Lung (tissue), 12 donors: ENCODE results near the gene ACP1. TPM values are rescaled to one million over a fixed set of nuclear protein-coding genes. Genes with fewer than 3 reads are reported as not detected.

ENCODE experiments used
- ATAC-seq: fragments of 200-7000 bp; cut with Tn5 transposase; one replicate; pipeline ENCODE4 v1.9.1; 2020; ENCODE audit warnings: moderate number of reproducible peaks; ENCODE audit not compliant: insufficient read depth, low FRiP score
- DNase-seq, 3 donors: peaks; one replicate each; pipeline ENCODE4 v3.0.0-alpha.2; 2013 to 2017
- H3K27ac ChIP-seq, 2 donors: one replicate each; pipeline ENCODE4 v1.5.1; 2013; ENCODE audit warnings: mild to moderate bottlenecking in 2 of 2, moderate library complexity in 2 of 2, control low read depth in 1 of 2, inconsistent platforms in 1 of 2, low read depth in 1 of 2, low read length in 1 of 2
- H3K27me3 ChIP-seq, 3 donors: one replicate each; pipeline ENCODE4 v1.5.1; 2013; ENCODE audit warnings: low read length in 2 of 3; ENCODE audit not compliant: control insufficient read depth in 3 of 3, insufficient read depth in 3 of 3
- H3K36me3 ChIP-seq, 4 donors: one replicate each; pipeline ENCODE4 v1.5.1; 2013; ENCODE audit warnings: low read length in 4 of 4, mild to moderate bottlenecking in 1 of 4, moderate library complexity in 1 of 4; ENCODE audit not compliant: control insufficient read depth in 4 of 4, insufficient read depth in 4 of 4
- H3K4me1 ChIP-seq, 5 donors: one replicate each; pipeline ENCODE4 v1.5.1; 2013; ENCODE audit warnings: low read length in 5 of 5, mild to moderate bottlenecking in 2 of 5, moderate library complexity in 1 of 5; ENCODE audit not compliant: control insufficient read depth in 5 of 5, insufficient read depth in 5 of 5
- H3K4me3 ChIP-seq: one replicate; pipeline ENCODE4 v1.5.1; 2013; ENCODE audit warnings: mild to moderate bottlenecking, control low read depth, moderate library complexity
- H3K9ac ChIP-seq, 2 donors: one replicate each; pipeline ENCODE4 v1.5.1; 2013; ENCODE audit warnings: low read length in 2 of 2, control low read depth in 1 of 2; ENCODE audit not compliant: insufficient read depth in 1 of 2
- H3K9me3 ChIP-seq, 4 donors: one replicate each; pipeline ENCODE4 v1.5.1; 2013; ENCODE audit warnings: low read length in 3 of 4, mild to moderate bottlenecking in 1 of 4, moderate library complexity in 1 of 4; ENCODE audit not compliant: control insufficient read depth in 4 of 4, insufficient read depth in 3 of 4
- WGBS, 2 donors: extraction: QIAGEN DNeasy Blood & Tissue Kit; methylation state at CpG; one replicate each; pipeline ENCODE4 v1.1.7; 2013; 5-methylcytosine and 5-hydroxymethylcytosine counted together
- polyA plus RNA-seq, 2 donors: library from polyadenylated mRNA; stranded (reverse); fragments of 200-250 nt; gene quantifications; one replicate each; pipeline ENCODE4 v1.2.1, GENCODE V29; 2013
- total RNA-seq, 2 donors: library from RNA; depleted of rRNA in 1 of 2; stranded (reverse); fragments of >200 nt in 1 of 2; gene quantifications; one replicate each; pipeline ENCODE4 v1.2.1, GENCODE V29; 2014 to 2021
- TF ChIP-seq, protein P1 (sequence below): IDR thresholded peaks from 2 replicates; pipeline ENCODE4 v1.5.1; 2012; ENCODE audit warnings: mild to moderate bottlenecking; ENCODE audit errors: control extremely low read depth, extremely low read depth
- donor health status: control.
- donor health status: control.
- donor health status: Bipolar disorder and iron deficiency.
- donor health status: healthy.
- donor health status: DM: yes; HTN: yes; CAD: no.

Gene ACP1
- total and polyA plus RNA-seq, 4 donors = 66.0 to 136 (median 75.0) TPM

DNA sequence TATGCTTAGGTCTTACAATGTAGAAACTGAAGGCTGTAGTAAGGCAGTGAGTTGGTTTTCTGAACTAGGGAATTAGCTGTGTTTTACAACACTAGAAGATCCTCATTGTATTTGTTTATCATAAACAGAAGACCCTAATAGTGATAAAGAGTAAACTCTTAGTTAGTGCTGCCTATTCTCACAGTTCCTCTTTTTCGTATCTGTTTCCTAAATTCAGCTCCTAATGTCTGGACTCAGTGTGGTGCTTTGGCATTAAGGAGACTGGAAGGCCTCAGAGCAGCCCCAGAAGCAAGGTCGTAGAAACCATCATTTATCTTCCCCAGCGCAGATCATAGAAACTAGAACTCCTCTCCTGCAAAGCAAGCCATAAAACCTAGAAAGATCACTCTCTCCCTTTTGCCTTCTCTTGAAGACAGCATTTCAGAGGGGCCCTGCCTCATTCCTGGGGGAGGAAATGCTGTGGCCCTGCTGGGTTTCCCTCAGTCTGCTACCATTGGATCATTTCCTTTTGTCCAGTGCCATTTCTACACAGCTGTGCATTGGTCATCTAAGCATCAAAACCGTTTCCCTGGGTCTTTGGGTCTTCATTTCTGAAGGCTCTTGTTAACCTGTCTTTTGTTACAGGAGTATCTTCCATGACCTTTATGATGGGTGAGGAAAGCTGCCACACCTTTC, 4.7 kb downstream of the ACP1 start:
- no peak overlapping the region for H3K27ac ChIP-seq
- peaks cover under 1 to 14% (median 5%) of the 10 kb centered on the region in 4 donors for H3K36me3 ChIP-seq
- no peaks in the 10 kb centered on the region for H3K27me3 ChIP-seq
- peaks cover 6 to 20% (median 13%) of the 10 kb centered on the region in 5 donors for H3K4me1 ChIP-seq
- no peak for DNase-seq
- no peak for ATAC-seq
- WGBS, 2 donors = 59 to 68% methylated on average over 4 of the region's 4 CpGs
- H3K9me3 ChIP-seq = no peaks in the 10 kb centered on the region
- H3K9ac ChIP-seq = no peak overlapping the region
- TF ChIP-seq, protein P1, sequence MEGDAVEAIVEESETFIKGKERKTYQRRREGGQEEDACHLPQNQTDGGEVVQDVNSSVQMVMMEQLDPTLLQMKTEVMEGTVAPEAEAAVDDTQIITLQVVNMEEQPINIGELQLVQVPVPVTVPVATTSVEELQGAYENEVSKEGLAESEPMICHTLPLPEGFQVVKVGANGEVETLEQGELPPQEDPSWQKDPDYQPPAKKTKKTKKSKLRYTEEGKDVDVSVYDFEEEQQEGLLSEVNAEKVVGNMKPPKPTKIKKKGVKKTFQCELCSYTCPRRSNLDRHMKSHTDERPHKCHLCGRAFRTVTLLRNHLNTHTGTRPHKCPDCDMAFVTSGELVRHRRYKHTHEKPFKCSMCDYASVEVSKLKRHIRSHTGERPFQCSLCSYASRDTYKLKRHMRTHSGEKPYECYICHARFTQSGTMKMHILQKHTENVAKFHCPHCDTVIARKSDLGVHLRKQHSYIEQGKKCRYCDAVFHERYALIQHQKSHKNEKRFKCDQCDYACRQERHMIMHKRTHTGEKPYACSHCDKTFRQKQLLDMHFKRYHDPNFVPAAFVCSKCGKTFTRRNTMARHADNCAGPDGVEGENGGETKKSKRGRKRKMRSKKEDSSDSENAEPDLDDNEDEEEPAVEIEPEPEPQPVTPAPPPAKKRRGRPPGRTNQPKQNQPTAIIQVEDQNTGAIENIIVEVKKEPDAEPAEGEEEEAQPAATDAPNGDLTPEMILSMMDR = no peak
- H3K4me3 ChIP-seq = no peak overlapping the region

DNA sequence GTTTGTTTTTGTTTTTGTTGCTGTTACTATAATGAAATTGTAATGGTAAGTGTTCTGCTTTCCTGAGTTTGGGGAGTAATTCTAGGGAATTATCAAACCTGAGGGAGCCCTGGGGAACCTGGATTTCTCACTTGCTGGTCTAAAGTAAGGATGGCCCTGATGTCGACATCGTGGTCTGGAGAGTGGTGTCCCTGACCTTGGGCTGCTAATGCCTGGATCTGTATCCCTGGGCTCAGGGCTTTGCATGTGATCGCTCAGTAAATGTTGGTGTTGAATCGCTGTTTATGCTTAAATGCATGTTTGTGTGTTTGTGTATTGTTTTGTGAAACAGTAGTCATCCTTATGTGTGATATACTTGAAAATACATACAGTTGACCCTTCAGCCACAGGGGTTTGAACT, 6.1 kb downstream of the ACP1 start:
- TF ChIP-seq, protein P1 = no peak
- no peak overlapping the region for H3K9ac ChIP-seq

DNA sequence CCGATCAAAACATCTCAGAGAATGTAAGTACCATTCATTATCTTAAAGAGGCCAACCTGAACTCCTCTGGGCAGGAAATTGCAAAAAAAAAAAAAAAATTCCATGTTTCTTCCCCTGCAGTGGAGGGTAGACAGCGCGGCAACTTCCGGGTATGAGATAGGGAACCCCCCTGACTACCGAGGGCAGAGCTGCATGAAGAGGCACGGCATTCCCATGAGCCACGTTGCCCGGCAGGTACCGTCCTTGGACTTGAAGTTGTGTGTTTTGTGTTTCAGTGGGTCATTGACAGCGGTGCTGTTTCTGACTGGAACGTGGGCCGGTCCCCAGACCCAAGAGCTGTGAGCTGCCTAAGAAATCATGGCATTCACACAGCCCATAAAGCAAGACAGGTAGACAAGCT, 7.2 kb downstream of the ACP1 start:
- Histone ChIP-seq H3K9me3 (no peaks in the 10 kb centered on the region), H3K9ac (no peak overlapping the region), H3K4me1 (peaks cover 0 to 20% (median 8%) of the 10 kb centered on the region in 5 donors), H3K36me3 (peaks cover 8 to 13% (median 11%) of the 10 kb centered on the region in 4 donors), H3K4me3 (no peak overlapping the region), H3K27ac (peak overlapping the region in 1 of 2 donors; percentile 35), H3K27me3 (no peaks in the 10 kb centered on the region)
- DNase-seq (no peak), ATAC-seq (no peak)
- WGBS, 2 donors = 75 to 87% methylated on average over 12 of the region's 12 CpGs
- TF ChIP-seq, protein P1 = no peak

More for the DNA sequence above, 6.1 kb downstream of the ACP1 start:
- H3K36me3 ChIP-seq = peaks cover 3 to 10% (median 7%) of the 10 kb centered on the region in 4 donors
- H3K9me3 ChIP-seq = no peaks in the 10 kb centered on the region
- H3K27me3 ChIP-seq = no peaks in the 10 kb centered on the region
- H3K4me3 ChIP-seq = no peak overlapping the region
- 97 to 100% methylated on average over 4 of the region's 4 CpGs for WGBS, 2 donors
- H3K4me1 ChIP-seq = peaks cover 6 to 20% (median 9%) of the 10 kb centered on the region in 5 donors
- H3K27ac ChIP-seq = no peak overlapping the region
- ATAC-seq (no peak), DNase-seq (no peak)
